ELR (cell line): ENCODE measurements around the gene CDH16.

Experiments
- DNase-seq: peaks from one replicate; pipeline ENCODE4 v3.0.0-alpha.2; 2015; ENCODE audit warnings: low read depth

The CDH16 gene

GRCh38 chr16:66927918-66928649 lies 9.4 kb upstream of the CDH16 start:
- peak; percentile 43 for DNase-seq

GRCh38 chr16:66926961-66927436 lies 8.3 kb upstream of the CDH16 start:
- DNase-seq: peak; percentile 94

- DNase-seq: peak; percentile 24
Observed at GRCh38 chr16:66926171-66926947, 7.7 kb upstream of the CDH16 start.

- DNase-seq: peak; percentile 56
Observed at GRCh38 chr16:66925322-66925840, 6.7 kb upstream of the CDH16 start, which contains the start of gene RRAD. TSS of gene RRAD (minus strand) at chr16:66925535. CDS start at chr16:66925179, 356 bp downstream.

GRCh38 chr16:66924527-66925321 lies 6.0 kb upstream of the CDH16 start:
- DNase-seq: peak; percentile 37

- DNase-seq: no peak
Observed at GRCh38 chr16:66923866-66924265, 5.2 kb upstream of the CDH16 start.

GRCh38 chr16:66923247-66923731 lies 4.6 kb upstream of the CDH16 start:
- DNase-seq: no peak

GRCh38 chr16:66921729-66922450 lies 3.2 kb upstream of the CDH16 start:
- no peak for DNase-seq

- DNase-seq: no peak
Observed at GRCh38 chr16:66920924-66921680, 2.4 kb upstream of the CDH16 start.

GRCh38 chr16:66920299-66920590 lies 1.6 kb upstream of the CDH16 start:
- DNase-seq: no peak

GRCh38 chr16:66919569-66920298 lies 1.0 kb upstream of the CDH16 start:
- no peak for DNase-seq

GRCh38 chr16:66918355-66918754 lies 330 bp downstream of the CDH16 start:
- DNase-seq: no peak

- DNase-seq: no peak
Observed at GRCh38 chr16:66917741-66918140, 944 bp downstream of the CDH16 start.

- no peak for DNase-seq
Observed at GRCh38 chr16:66916518-66916917, 2.2 kb downstream of the CDH16 start.

GRCh38 chr16:66915041-66915440 lies 3.6 kb downstream of the CDH16 start:
- no peak for DNase-seq

- DNase-seq: no peak
Observed at GRCh38 chr16:66914541-66914940, 4.1 kb downstream of the CDH16 start.

GRCh38 chr16:66913711-66914110 lies 5.0 kb downstream of the CDH16 start:
- no peak for DNase-seq

GRCh38 chr16:66913081-66913480 lies 5.6 kb downstream of the CDH16 start:
- DNase-seq: no peak

GRCh38 chr16:66911801-66912200 lies 6.9 kb downstream of the CDH16 start:
- no peak for DNase-seq

GRCh38 chr16:66911112-66911511 lies 7.6 kb downstream of the CDH16 start:
- peak; percentile 47 for DNase-seq
